TTC549 (cell line): ENCODE results near the gene INSYN2A.

ENCODE experiments used
- FAIRE-seq: peaks from 2 replicates; lab custom pipeline; 2012; peaks lifted over from hg19 to GRCh38; lab: Jason Lieb, UNC

Gene INSYN2A

DNA sequence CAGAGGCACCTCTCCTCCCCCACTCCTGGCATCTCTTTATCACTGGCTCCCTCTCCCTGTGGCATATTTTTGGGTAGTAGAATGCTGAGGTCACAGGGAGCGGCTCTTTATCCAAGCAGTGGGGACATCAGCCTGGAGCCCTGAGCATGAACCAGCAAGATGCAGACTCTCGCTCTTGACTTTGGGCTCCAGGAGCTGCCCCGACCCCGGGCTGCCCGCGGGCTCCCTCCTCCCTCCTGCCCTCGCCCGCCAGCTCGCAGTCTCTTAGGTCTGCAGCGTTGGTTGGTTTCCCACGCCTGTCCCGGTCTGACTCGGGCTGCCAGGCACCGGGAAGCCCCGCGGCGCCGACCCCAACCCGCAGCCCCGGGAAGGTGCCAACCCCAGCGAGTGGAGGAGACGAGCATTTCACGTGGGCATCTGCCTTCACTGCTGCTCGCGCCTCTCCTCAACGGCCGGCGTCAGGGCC is 1.3 kb downstream of the INSYN2A start:
- FAIRE-seq: no peak

DNA sequence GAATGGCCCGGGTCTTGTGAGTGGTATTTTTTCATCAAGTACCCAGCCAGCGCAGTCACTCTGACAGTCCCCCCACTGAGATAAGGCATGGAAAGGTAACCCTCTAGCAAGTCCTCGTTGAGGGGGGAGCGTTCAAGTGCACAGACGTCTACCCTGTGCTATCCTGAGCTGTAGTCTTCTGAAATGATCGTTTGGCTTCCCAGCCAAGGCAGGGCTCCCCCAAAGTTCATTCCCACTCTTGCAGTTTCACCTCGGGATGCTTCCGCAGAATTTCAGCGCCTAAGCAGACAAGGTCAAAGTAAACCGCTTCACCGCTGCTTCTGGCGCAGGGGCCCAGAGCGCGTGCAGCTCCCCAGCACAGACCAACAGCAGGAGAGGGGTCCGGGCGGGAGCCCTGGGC is 1.8 kb downstream of the INSYN2A start:
- FAIRE-seq: no peak

DNA sequence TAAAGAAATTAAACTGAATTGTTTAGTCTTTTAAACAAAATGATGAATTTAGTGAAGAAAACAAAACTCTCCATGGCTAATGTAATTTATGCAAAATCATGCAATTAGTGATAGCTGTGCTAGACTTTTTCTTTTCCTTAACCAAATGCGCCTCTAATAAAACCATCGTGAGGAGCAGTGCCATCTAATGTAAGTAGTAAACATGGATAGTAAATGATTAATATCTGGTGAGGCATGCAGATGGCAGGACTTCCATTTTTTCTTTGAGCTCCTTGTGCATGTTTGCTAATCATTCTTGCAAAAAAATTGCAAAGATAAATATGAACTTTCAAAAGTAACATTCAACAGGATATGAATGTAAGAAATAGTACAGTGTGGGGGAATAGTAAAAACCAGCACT is 2.3 kb downstream of the INSYN2A start:
- FAIRE-seq: no peak

DNA sequence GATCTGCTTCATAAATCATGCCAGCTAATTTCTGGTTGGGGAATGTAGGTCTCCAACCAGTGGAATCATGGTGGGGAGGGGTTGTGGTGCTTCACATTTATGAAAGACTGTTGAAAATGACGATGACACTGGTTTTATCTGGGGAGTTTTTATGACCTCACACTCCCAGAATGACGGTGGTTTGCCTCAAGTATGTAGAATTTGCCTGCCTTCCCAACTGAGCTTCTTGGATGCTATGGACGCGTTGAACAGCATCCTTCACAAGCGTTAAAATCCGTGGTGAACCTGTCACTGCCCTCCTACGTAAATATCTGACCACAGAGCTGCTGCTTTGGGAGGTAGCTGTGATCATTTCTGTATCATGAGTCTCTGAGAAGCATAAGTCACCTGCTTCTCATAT is 3.3 kb downstream of the INSYN2A start:
- no peak for FAIRE-seq

DNA sequence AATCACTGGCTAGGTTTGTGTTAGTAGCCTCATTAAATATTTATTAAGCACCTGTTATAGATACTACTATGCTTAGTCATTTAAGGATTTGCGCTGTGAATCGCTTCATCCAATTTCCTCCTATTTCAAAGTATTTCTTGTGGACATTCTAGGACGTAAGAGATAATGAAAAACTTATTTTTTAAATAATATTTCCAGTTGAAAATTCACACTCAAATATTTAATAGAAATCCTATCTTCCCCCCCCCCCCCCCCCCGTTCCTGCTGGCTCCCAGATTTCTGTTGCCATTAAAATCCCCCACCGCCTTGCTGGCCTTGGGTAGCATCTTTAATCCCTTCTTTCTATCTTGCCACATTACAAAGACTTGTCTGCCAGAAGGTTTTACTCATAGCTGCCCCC is 6.0 kb downstream of the INSYN2A start:
- no peak for FAIRE-seq

DNA sequence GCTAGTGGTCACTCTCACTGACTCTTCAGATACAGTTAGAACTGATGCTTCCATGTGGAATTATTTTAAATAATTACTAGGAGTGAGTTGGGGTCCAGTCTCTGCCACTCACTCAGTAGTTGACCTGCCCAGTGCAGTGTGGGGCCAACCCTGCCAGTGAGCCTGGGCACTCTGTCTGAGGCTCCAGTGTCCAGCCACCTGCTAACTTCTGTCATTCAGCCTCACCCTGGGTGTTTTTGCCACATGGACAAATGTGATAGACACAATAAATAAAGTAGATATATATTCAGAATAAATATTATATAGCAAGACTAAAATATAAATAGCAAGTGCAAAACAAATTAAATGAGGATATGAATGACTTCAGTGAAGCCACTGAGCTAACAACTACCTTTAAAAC is 7.2 kb downstream of the INSYN2A start:
- FAIRE-seq: no peak

DNA sequence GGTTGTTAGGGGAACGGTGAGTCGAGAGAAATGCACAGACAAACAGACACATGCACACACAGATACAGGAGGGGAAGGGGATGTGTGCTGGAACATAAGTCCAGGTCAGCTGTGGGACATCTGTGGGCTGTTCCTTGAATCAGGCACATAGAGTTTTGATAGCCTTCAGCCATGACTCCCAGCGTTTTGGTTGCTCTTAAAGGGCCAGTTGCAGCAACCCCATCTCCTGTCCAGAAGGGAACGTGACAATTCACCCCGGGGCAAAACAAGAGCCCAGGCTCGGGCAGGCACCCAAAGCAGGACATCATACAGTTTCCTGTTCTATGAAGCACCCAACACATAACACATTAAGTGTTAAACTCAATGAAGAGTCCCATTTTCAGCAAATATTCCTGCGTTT is 9.6 kb downstream of the INSYN2A start:
- FAIRE-seq: no peak

DNA sequence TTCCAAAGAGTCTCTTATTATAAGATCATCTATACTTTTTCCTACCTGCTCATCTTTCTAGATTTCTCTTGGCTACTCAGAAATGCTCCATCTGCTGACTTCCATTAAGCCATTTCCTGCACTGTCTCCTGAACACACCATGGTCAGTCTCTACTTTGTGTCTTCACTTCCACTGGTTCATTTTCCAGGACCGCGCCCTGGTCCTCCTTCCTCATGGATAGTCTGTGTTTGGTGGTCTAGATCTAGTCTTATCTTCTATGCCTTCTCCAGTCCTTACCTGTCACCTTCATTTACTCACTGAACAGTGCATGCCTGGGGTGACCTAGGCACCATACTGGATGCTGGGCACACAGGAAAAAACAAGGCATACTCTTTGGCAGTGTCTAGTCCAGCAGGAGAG is 11.8 kb downstream of the INSYN2A start:
- FAIRE-seq: no peak

DNA sequence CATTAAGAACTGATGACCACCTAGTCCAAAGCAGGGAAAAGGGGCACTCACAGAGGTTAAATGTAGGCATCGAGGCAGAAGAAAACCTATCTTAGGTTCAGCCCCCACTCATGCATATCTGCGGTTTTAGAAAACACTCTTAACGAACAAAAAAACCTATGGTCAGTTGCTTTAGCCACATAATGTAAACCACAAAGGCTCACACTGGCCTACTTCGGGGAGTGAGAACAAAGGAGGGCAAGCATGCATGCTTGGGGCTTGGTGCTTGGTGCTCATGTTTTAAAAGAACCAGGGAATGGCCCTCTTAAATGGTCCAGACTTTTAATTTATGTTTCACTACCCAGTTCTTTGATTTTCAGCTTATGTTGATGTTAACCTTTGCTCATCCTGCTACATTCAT is 14.2 kb downstream of the INSYN2A start:
- FAIRE-seq: no peak

DNA sequence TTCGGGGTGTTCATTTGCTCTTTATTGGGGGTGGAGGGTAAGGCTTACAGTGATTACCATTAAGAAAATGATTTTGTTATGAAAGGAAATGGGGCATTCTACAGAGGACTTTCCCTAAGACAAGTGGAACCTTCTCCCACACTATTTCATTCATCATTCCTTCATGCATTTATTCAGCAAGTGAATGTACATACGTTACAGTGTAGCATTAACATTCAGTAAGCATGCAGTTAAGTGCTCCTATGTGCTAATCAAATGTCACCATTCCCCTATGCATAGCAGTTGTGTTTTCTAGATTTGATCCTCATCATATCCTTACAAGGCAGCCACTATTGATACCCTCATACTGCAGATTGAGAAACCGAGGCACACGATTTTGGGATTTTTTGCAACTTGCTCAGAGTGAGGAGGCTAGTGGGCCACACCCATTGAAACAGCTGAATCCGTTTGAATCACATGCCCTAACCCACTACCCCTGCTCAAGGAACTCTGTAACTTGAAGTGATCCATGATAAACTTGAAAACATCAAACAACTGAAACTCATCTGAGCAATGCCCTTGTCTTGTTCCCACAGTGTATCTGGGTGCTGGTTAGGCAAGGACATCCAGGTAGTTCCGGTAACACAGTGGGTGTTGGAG is 16.7 kb downstream of the INSYN2A start:
- FAIRE-seq: no peak

DNA sequence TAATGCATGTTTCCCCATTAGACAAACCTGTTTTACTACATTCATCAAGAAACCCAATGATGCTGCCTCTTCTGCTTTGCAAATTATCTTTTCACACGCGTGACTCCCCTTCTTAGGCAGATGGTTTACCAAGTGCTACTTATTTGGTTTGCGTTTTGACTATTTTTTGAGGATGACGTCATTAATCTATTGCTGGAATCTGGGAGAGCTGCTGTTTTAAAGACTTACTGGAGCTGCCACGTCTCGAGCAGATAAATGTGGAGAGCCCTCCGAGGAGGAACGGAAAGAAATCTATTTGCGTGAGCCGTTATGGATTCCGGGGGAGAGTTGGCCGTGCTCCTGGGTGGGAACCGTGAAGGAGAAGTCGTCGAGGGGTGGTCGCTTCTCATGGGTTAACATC is 19.7 kb downstream of the INSYN2A start:
- FAIRE-seq: no peak

DNA sequence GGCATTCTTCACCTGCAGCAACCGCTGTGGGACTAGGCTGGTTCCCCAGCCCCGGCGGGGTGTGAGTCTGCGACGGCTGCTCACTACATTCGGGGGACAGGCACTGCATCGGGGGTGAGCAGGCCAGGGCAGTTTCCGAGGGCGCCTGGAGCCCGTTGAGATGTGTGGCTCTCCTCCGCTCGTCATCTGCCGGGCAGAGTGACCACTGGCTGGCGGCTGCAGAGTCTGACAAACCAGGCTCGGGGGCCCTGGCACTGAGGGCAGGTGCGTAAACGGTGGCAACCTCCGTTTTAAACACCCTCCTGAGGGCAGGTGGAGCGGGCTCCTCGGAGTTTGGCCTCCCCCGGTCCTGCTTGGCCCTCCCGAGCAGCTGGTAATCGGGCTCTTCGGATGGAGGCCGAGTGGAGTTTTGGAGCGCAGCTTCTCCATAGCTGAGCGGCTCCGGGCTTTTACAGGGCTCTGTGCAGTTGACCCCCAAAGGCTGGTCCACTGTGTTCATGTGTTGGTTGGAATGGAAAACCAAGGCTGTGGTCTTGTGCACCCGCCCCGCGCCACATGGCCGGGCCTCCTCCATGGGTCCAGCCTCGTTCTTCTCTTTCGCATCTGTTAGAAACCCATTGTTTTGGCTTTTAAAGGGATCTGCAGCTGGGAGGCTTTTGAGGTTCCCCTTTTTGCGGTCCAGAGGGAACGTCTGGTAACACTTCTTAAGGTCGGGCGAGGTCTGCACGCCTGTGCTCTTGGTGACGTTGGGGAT is 20.9 kb downstream of the INSYN2A start:
- FAIRE-seq: no peak

DNA sequence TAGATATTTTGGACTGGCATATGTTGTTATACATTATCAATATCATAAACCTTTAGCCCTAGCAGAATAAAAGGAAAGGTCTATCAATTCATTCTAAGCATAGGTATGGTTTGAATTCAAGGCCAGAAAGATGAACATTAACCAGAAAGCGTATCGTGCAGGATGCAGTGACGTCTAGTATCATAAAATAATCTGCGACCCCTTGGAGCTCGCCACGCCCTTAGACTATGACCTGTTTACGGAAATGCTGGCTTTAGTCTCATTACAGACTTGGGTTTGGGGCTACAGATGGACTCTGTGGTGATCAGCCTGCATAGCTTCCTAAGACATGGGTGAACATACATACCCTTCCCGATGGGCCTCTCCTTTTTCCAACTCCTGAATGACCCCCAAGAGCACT is 21.5 kb downstream of the INSYN2A start:
- FAIRE-seq: no peak

DNA sequence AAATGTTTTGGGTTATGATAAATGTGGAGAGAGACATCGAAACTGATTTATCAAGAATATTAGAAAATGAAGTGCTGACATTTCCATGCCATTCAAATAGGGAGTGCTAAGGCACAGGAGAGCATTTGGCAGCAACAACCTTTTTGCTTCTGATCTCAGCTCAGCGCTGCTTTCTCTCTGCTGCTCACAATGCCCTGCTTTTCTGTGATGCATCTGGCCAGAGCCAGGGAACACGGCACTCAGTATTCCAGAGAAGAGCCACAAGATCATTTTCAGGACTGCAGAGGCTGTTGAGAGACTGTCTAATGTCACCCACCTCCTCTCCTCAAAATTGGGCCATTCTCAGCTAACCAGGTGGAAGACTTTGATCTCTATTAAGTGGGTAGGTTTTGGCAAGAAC is 28.1 kb downstream of the INSYN2A start:
- FAIRE-seq: no peak

DNA sequence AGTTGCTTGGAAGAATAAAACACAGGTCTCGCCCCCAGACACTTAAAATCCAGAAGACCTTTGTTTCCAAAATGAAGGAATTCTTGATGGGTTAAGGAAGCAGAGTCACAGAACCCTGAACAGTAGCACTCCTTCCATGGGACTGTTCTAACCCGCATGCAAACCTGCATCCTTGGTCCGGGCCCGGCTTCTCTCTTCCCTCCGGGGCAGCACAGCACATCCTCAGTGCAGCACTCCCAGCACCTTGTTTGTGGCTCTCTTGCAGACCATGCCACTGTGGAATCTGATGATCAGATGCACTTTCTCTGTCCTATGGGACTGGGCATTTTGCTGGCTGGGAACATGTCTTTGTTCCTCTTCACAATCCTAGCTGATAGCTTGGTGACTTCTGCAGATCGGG is 33.5 kb downstream of the INSYN2A start:
- FAIRE-seq: no peak

DNA sequence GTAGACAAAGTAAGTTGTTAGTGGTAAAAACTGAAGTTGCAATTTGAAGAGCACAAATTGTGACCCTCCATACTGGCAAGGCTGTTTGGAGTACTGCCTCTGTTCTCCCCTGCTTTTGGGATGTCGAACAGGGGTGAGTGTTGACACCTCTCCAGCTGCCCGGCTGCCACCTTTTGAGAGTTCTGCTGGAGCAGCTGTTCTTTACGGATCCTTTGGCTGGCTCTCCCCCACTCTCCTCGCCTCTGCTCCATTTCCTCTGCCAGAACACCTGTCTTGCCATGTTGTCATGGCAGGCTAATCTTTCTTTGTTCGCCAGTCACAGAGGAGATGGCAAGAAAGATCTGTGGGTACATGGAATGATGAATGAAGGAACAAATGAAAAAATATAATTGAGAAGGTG is 34.9 kb downstream of the INSYN2A start:
- FAIRE-seq: no peak

DNA sequence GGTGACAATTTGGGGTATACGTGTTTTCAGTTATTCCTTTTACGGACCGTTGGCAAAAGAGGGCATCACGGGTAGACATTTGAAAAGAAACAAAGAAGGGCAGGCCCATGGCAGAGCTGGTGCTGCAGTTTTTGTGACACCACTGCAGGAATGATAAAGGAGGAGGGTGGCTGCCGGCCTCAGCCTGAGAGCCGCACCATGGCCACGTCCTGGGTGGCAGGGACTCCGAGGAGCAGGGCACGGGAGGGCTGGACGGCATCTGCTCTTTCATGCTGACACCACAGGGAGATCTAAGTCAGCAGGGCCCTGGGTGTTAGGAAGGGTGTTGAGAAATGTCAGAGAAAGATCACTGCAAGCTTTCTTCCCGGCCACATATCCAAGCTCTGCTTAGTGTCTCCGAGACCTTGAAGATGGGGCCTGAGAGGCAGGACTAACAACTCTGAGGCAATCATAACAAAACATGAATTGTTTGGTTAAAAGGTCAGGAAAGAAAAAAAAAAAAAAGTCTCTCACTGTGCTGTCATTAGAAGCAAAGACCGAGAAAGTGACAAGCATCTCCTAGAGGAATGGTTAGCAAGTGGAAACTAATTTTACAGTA is 36.6 kb downstream of the INSYN2A start:
- FAIRE-seq: no peak

DNA sequence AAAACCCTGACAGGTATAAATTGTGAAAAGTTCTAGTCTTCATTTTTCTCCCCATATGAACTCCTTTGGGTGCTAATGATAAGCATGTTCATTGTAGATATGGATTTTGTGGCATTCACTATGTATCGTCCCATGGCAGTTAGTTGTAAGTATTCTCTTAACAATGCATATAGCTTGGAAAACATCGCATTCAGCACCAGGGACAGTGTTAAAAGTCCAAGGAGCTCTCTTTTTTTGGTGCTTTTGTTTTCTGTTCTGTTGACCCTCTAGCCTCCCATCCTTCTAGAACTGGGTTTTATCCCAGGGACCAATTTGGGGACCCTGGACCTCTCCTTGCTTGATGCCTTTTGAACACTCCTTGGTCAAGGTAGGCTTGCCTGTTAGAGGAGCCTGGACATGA is 37.7 kb downstream of the INSYN2A start:
- no peak for FAIRE-seq

DNA sequence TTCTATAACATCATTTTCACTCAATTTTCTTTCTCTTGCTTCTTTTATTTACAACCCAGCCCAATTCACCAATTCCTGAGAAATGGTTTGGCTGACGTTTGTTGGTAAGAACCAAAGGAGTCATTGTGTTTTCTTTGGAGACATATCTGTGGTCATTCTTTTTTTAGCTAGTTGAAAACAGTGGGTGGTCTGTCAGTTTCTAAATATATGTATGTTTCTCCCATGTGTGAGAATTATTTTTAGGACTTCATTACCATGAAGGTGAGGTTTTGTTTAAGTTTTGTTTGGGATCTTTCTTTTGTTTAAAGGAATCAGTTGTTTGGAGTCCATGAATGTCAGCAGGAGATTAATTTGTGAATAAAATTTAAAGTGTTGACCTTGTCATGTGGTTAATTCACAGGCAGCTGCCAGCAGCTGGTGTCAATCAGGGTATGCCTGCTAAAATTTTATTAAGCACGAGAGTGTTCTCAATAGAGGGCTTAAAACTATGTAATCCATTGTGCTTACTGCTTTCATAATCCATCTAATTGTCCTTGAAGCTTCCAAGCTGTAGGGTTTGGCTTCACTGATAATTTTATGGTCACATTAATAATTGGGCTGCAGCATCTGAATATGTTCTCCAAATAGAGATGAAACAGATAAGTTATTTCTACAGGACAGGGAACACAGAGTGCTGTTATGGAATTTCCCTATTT is 38.7 kb downstream of the INSYN2A start:
- no peak for FAIRE-seq

DNA sequence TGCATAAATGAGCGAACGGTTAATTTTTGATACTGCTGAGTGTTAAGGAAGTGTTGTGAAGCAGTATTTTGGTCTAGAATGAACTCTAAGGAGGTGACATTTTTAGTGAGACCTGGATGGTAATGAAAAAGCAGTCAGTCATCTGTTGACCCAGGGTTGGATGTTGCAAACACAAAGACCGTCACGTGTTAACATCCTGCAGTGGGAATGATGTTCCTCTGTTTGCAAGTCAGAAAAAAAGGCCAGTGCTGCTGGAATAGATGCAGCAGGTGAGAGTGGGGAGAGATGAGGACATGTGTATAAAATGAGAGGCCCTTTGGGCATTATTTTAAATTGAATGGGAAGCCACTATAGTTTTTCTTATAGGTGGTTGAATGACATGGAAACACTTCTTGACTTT is 39.3 kb downstream of the INSYN2A start:
- no peak for FAIRE-seq

DNA sequence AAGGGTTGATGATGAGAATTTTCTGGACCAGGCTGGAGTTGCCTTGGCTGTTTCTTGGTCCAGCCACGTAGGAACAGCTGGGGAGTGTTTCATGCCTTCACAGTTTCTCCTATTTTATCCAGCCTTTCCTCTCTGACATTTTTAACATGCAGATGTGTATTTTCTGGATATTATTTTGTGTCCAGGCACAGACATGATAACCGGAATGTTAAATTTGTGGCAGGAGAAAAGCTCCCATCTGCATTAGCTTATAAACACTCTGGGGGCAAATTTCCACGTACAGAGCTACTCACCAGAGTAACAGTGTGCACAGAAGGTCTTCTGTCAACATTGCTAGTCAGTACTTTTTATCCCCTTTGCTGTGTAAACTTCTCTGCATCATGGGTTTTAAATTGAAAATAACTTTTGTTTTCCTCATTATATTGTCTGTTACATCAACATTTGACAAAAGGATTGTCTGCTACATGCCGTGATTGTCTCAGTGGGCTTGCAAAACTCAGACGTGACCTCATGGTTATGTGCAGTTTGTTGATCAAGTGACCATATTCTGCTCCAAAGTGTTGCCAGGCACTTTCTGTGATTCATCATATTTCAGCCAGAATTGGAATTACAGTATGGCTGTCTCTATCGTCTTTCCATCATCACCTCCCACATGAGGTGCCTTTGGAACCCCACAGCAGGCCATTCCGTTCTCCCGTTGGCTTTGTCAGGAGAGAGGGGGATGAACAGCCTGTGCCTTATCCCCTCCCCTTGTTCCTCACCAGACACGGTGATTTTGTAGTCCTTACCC is 41.4 kb downstream of the INSYN2A start:
- no peak for FAIRE-seq

DNA sequence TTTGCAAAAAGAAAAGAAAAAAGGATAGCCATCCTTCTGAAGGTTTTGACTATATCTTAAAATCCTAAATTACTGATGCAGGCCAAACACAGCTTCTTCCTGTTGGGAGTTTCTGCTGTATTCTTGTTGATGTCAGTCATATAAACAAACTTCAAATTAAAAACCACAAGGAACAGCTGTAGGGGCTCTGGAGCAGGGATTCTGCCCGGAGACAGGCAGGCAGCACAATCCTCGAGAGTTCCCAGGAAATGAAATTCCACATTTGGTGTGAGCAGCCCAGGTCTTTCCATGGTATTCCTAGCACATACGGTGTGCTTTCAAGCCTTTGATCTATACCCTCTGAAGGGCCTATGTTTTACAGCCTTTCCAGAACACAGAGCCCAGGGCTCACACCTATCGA is 43.2 kb downstream of the INSYN2A start:
- no peak for FAIRE-seq
